K562 (cell line): Measurements from ENCODE around the gene PEX10. TPM values are rescaled to one million over a fixed set of nuclear protein-coding genes. Genes with fewer than 3 reads are reported as not detected.

ENCODE experiments used
- CCAR2 ChIP-seq: fragments of 200-400 bp; formaldehyde crosslinking; IDR thresholded peaks from 2 replicates; pipeline ENCODE4 v1.6.1; 2017; ENCODE audit warnings: mild to moderate bottlenecking, low read depth, low read length
- ESRRA ChIP-seq: fragments of 450-650 bp; IDR thresholded peaks from 2 replicates; pipeline ENCODE4 v1.6.1; 2014; ENCODE audit warnings: low read depth, mild to moderate bottlenecking, moderate library complexity, borderline replicate concordance
- HNRNPLL ChIP-seq: fragments of 200-400 bp; formaldehyde crosslinking; IDR thresholded peaks from 2 replicates; pipeline ENCODE4 v1.6.1; 2017; ENCODE audit warnings: low read length, low read depth, mild to moderate bottlenecking; ENCODE audit not compliant: poor library complexity, severe bottlenecking
- KLF1 ChIP-seq: fragments of 450-650 bp; IDR thresholded peaks from 2 replicates; pipeline ENCODE4 v1.6.1; 2016; ENCODE audit warnings: missing genetic modification characterization, missing compliant biosample characterization
- NCOA6 ChIP-seq: fragments of 450-650 bp; IDR thresholded peaks from 2 replicates; pipeline ENCODE4 v1.6.1; 2017; ENCODE audit warnings: mild to moderate bottlenecking
- NR2C1 ChIP-seq, 2 experiments: fragments of 450-650 bp; IDR thresholded peaks; 2 replicates each; pipeline ENCODE4 v1.6.1; 2017; ENCODE audit warnings: mild to moderate bottlenecking in 2 of 2, antibody characterized with exemption in 1 of 2, inconsistent platforms in 1 of 2, missing compliant biosample characterization in 1 of 2, missing genetic modification characterization in 1 of 2
- RBFOX2 ChIP-seq: fragments of 200-400 bp; formaldehyde crosslinking; IDR thresholded peaks from 2 replicates; pipeline ENCODE4 v1.6.1; 2017; ENCODE audit warnings: low read depth, mild to moderate bottlenecking, low read length, moderate library complexity
- RBM15 ChIP-seq: fragments of 200-400 bp; formaldehyde crosslinking; IDR thresholded peaks from 2 replicates; pipeline ENCODE4 v1.6.1; 2018; ENCODE audit warnings: mild to moderate bottlenecking, low read length, moderate library complexity; ENCODE audit not compliant: insufficient read depth
- RCOR1 ChIP-seq, 2 experiments: IDR thresholded peaks; 2 replicates each; pipeline ENCODE4 v1.6.1; 2012; ENCODE audit warnings: low read depth in 2 of 2, low read length in 2 of 2, borderline replicate concordance in 1 of 2, improper control_type of control experiment in 1 of 2
- SMAD1 ChIP-seq: fragments of 150-350 bp; IDR thresholded peaks from 2 replicates; pipeline ENCODE4 v1.6.1; 2014; ENCODE audit warnings: low read length, low read depth; ENCODE audit not compliant: partially characterized antibody
- SPI1 ChIP-seq: IDR thresholded peaks from 2 replicates; pipeline ENCODE4 v1.6.1; 2011; ENCODE audit warnings: low read depth, low read length, control low read depth, borderline replicate concordance
- ZNF133 ChIP-seq: fragments of 250-450 bp; sonication (Bioruptor Pico); IDR thresholded peaks from 2 replicates; pipeline ENCODE4 v1.4.0; 2020; ENCODE audit warnings: mild to moderate bottlenecking
- ZNF695 ChIP-seq: fragments of 450-650 bp; formaldehyde crosslinking; IDR thresholded peaks from 2 replicates; pipeline ENCODE4 v1.4.0; 2020; ENCODE audit warnings: mild to moderate bottlenecking, moderate library complexity
- polyA plus RNA-seq, 8 experiments: library from polyadenylated mRNA; depleted of rRNA in 4 of 8; stranded (reverse) in 5 of 8; unstranded in 3 of 8; fragments of >200 nt; fragmentation: Nextera tagmentation in 2 of 8; fragmentation: Illumina TruSeq in 1 of 8; extraction: Ambion mirVana in 2 of 8; extraction: Trizol in 1 of 8; gene quantifications; 2 replicates each; pipeline versions ENCODE4 v1.2.1 to v1.2.3, GENCODE V29; 2011 to 2014; ENCODE audit warnings: inconsistent platforms in 1 of 8, missing spikeins in 1 of 8
- total RNA-seq, 7 experiments: library from RNA; depleted of rRNA in 6 of 7; stranded (reverse); fragments of >200 nt in 6 of 7; fragmentation: Illumina TruSeq in 2 of 7; extraction: Trizol in 2 of 7; gene quantifications; 2 replicates each; pipeline versions ENCODE4 v1.2.1 to v1.2.3, GENCODE V29; 2011 to 2021; ENCODE audit warnings: low replicate concordance in 1 of 7
- TF ChIP-seq, protein P1 (sequence below), 3 experiments: fragments of 200-800 bp in 1 of 3; sonication (Bioruptor generic) in 1 of 3; sonication (generic) in 1 of 3; formaldehyde crosslinking in 1 of 3; IDR thresholded peaks; 2 replicates each; pipeline versions ENCODE4 v1.6.1 to v1.8.0; 2016 to 2022; ENCODE audit warnings: mild to moderate bottlenecking in 2 of 3, missing compliant biosample characterization in 2 of 3, missing genetic modification characterization in 2 of 3, missing genetic modification reagents in 1 of 3
- TF ChIP-seq, protein P2 (sequence below): fragments of 450-650 bp; IDR thresholded peaks from 2 replicates; pipeline ENCODE4 v1.6.1; 2017; ENCODE audit warnings: antibody characterized with exemption
- TF ChIP-seq, protein P3 (sequence below): fragments of 450-650 bp; formaldehyde crosslinking; IDR thresholded peaks from 2 replicates; pipeline ENCODE4 v1.4.0; 2020; ENCODE audit warnings: mild to moderate bottlenecking
- TF ChIP-seq, protein P4 (sequence below): fragments of 450-650 bp; IDR thresholded peaks from 2 replicates; pipeline ENCODE4 v1.6.1; 2016; ENCODE audit warnings: missing biosample characterization, missing genetic modification characterization

The PEX10 gene
- total and polyA plus RNA-seq, 9 of the 15 experiments (the other 6 are each of a cell fraction or from before 2014, with no cell fraction given) = 0.03 to 26.2 (median 8.7) TPM

DNA sequence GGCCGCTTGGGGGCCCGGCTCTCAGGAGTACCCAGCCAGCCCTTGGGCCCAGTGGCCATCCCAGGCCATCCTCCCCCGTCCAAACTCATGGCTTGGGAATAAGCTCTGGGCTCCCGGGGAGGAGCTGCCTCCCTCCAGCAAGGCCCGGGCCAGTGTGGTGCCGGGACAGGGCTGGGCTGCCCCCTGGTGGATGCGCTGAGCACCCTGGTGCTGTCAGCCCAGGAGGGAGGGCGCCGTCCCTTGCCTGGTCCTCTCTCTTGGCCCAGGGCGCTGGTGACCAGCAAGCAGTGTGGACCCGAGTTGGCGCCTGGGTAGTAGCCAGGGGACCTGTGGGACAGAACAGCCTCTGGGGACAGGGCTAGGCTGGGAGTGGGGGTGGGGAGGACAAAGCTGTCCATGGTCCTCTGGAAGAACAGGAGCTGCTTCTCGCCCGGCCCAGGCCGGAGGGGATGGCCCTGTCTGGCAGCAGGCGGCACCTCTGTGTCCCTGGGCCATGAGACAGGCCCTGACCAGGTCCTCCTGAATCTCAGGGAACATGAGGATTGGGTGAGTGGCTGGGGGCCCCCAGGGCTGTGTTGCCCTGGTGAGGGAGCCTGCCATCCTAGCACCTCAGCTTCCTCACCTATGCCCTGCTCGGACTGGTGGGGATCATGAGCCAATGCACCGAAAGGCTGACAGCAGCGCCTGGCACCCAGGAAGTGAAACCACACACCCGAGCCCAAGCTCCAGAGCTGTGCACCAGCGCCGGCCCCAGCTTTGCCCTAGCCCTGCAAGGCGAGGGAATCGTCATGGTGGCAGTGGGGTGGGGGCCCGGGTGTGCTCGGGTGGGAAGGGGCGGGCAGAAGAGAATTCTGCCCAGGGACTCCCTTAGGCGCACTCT is 30.4 kb downstream of the PEX10 start (continued):
- TF ChIP-seq, protein P1, sequence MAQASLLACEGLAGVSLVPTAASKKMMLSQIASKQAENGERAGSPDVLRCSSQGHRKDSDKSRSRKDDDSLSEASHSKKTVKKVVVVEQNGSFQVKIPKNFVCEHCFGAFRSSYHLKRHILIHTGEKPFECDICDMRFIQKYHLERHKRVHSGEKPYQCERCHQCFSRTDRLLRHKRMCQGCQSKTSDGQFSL (CRISPR knock-in tag; IDR thresholded peaks at IDR 0.05) = peak; percentile 27; the same call in 1 of the 2 replicates
- TF ChIP-seq, protein P1 (tag; IDR thresholded peaks at IDR 0.05) = no peak
- TF ChIP-seq KLF1 = no peak
- TF ChIP-seq, protein P2, sequence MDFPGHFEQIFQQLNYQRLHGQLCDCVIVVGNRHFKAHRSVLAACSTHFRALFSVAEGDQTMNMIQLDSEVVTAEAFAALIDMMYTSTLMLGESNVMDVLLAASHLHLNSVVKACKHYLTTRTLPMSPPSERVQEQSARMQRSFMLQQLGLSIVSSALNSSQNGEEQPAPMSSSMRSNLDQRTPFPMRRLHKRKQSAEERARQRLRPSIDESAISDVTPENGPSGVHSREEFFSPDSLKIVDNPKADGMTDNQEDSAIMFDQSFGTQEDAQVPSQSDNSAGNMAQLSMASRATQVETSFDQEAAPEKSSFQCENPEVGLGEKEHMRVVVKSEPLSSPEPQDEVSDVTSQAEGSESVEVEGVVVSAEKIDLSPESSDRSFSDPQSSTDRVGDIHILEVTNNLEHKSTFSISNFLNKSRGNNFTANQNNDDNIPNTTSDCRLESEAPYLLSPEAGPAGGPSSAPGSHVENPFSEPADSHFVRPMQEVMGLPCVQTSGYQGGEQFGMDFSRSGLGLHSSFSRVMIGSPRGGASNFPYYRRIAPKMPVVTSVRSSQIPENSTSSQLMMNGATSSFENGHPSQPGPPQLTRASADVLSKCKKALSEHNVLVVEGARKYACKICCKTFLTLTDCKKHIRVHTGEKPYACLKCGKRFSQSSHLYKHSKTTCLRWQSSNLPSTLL = no peak
- peak; percentile 34; the same call in 1 of the 2 replicates for TF ChIP-seq RBFOX2
- TF ChIP-seq SPI1 = no peak
- TF ChIP-seq NCOA6 = no peak
- TF ChIP-seq RBM15 = no peak
- TF ChIP-seq ESRRA = peak; percentile 20; the same call in 1 of the 2 replicates
- no peak for TF ChIP-seq SMAD1
- TF ChIP-seq CCAR2 = no peak
- TF ChIP-seq HNRNPLL = no peak
- TF ChIP-seq ZNF695 (CRISPR knock-in tag) = no peak
- TF ChIP-seq, protein P3, sequence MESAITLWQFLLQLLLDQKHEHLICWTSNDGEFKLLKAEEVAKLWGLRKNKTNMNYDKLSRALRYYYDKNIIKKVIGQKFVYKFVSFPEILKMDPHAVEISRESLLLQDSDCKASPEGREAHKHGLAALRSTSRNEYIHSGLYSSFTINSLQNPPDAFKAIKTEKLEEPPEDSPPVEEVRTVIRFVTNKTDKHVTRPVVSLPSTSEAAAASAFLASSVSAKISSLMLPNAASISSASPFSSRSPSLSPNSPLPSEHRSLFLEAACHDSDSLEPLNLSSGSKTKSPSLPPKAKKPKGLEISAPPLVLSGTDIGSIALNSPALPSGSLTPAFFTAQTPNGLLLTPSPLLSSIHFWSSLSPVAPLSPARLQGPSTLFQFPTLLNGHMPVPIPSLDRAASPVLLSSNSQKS (CRISPR knock-in tag) = no peak
- TF ChIP-seq ZNF133 (CRISPR knock-in tag) = no peak
- TF ChIP-seq, protein P4, sequence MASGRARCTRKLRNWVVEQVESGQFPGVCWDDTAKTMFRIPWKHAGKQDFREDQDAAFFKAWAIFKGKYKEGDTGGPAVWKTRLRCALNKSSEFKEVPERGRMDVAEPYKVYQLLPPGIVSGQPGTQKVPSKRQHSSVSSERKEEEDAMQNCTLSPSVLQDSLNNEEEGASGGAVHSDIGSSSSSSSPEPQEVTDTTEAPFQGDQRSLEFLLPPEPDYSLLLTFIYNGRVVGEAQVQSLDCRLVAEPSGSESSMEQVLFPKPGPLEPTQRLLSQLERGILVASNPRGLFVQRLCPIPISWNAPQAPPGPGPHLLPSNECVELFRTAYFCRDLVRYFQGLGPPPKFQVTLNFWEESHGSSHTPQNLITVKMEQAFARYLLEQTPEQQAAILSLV (tag) = no peak
- no peak for TF ChIP-seq NR2C1 (IDR thresholded peaks at IDR 0.05)
- TF ChIP-seq NR2C1 (tag; IDR thresholded peaks at IDR 0.05) = no peak
- TF ChIP-seq RCOR1 (IDR thresholded peaks at IDR 0.05; ENCODE audit: borderline replicate concordance in 1 of 2, low read depth in 2 of 2, low read length in 2 of 2) = peak in 1 of 2 experiments; percentile 66; a peak in 2 of 4 replicates
